DMS153 treated with DMSO at 0.1 percent for 48 hours (cell line): ENCODE measurements around the gene PRKCA.
"Not testable (repeated sequence)": the region's sequence is repeated elsewhere in the genome, so short reads cannot be mapped to it uniquely, and the experiment has no call there.

ENCODE experiments used
- DNase-seq: peaks from one replicate; lab custom pipeline; 2025; ENCODE audit not compliant: unreplicated experiment; lab: John Stamatoyannopoulos, UW

Gene PRKCA

GRCh38 chr17:66725438-66725837 lies 423.0 kb downstream of the PRKCA start:
- not testable (repeated sequence) for DNase-seq

DNA sequence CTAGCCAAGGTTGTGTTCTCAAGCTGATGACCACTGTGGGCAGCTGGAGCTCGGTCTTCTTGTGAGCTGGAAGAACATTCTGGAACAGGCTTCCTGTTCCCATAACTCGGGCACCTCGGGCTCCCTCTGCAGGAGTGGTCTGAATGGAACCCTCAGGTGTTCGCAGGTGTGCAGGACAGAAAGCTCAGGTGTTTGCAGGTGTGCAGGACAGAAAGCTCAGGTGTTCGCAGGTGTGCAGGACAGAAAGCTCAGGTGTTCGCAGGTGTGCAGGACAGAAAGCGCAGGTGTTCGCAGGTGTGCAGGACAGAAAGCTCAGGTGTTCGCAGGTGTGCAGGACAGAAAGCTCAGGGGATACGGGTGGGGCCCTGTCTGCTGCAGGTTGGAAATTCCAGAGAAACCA lies 423.5 kb downstream of the PRKCA start:
- no peak for DNase-seq

GRCh38 chr17:66726371-66726770 lies 424.0 kb downstream of the PRKCA start:
- no peak for DNase-seq

DNA sequence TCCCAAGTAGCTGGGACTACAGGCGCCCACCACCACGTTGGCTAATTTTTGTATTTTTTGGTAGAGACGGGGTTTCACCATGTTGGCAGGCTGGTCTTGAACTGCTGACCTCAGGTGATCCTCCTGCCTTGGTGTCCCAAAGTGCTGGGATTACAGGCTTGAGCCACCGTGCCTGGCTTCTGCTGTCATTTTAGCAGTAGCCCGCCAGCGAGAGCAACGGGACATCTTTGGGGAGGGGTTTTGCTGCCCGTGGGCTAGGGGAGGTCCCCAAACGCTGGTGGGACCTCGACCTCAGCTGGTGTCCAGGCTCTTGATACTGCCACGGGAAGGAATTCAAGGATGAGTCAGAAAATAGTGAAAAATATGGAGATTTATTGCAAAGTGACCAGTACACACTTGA lies 424.4 kb downstream of the PRKCA start:
- DNase-seq: no peak

- DNase-seq: peak; percentile 71
Measured at GRCh38 chr17:66727634-66728570, 425.5 kb downstream of the PRKCA start.

- DNase-seq: no peak
Measured at GRCh38 chr17:66730461-66730923, 428.1 kb downstream of the PRKCA start.

DNA sequence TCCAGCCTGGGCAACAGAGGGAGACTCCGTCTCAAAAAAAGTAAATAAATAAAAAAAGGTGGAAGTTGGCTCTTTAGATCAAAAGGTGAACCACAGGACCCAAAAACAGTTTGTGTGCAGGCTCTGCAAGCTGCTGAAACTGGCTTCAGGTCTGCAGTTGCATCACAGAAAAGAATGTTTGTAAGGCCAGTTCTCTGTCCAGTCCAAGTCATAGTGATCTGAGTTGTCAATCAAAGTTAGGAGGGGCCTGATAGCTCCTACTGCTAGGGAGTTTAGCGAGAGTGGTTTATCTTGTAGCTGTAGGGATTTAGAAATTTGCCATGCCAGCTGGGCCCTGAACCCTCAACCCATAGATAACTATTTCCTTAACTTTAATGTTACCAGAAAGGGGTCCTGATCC lies 431.3 kb downstream of the PRKCA start:
- DNase-seq: no peak

DNA sequence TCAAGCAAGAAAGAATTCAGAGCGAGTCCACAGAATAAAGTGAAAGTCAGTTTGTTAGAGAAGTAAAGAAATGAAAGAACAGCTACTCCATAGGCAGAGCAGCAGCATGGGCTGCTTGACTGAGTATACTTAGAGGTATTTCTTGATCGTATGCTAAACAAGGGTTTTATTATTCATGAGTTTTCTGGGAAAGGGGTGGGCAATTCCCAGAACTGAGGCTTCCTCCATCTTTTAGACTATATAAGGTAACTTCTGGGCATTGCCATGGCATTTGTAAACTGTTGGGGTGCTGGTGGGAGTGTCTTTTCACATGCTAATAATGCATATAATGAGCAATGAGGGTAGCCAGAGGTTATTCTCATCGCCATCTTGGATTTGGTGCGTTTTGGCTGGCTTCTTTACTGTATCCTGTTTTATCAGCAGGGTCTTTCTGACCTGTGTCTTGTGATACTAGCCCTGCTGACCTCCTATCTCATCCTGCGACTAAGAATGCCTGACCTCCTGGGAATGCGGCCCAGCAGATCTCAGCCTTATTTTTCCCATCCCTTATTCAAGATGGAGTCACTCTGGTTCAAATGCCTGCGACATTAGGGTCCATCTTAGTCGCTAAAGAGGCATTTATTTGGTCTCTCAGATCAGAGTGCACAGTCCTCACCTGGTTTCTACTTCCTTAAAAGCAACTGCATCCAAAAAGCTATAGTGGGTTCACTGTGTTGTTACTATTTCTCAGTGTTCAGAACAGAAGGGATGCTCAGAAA lies 432.0 kb downstream of the PRKCA start:
- DNase-seq: no peak

DNA sequence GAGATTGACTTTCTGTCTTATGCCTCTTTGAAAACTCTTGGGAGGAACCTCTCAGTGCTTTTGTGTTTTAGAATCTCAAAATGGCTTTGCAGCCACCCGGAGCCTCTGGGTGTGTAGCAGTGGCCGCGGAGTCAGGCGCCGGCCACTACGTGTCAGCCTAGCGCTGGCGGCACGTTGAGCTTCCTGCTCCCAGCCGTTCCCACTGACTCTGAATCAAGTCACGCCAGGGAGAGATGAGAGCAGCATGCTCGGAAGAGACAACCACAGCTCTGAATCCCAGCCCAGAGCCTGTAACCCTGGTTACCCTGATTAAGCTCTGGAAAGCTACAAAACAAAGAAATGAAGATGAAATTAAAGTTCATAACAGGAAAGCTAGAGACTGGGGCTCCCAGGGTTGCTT lies 435.1 kb downstream of the PRKCA start:
- no peak for DNase-seq

DNA sequence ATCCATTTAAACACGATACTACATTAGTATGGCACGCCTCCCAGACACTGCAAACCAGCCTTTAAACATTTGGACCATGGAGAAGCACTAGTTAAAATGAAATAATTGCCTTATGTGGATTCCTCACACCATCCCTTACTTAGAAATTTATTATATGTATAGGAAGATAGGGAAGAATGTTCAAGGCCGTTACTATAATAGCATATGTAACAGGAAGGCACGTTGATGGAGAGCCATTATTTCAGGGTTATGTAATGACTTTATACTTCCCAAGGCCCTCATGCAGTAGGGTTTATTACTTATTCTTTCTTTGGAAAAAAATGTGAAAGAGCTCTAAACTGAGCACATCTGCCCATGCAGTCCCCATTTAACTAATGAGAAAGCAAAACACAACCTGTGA lies 435.9 kb downstream of the PRKCA start:
- DNase-seq: no peak

DNA sequence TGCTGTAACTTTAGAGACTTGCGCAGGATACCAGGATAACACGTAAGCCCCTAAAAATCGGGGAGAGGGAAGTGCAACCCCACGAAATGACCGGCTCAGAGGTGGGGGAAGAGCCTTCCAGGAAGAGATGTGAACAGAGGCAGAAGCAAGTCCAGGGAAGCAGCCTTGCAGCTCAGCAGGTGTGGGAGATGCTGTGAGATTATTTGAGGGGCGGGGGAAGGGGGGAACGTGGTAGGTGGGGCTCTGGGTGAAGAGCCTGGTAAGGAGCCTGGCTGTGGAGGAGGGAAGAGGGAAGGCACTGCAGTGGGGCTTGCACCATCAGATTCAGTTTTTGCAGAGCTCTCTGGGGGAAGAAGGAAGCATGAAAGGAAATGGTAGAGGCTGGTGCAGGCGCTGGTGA lies 437.1 kb downstream of the PRKCA start:
- no peak for DNase-seq

DNA sequence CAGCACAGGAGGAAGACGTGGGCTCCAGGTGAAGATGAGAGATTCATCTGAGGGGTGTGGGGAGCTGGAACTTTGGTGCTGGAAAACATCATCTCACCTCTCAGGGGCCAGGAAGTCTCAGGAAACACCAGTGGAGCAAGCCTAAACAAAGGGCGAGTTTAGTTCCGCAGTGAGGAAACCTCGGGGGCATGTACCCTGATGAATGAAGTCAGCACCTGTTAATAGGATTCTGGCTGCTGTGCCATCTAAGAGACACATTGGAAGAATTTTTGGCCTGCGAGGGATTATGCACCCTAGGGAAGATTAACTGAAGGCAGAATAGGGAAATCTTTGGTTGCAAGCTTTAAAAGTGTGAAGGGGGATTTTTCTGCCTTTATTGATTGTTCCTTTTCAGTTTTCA lies 437.8 kb downstream of the PRKCA start:
- no peak for DNase-seq

GRCh38 chr17:66743511-66743910 lies 441.1 kb downstream of the PRKCA start:
- no peak for DNase-seq

DNA sequence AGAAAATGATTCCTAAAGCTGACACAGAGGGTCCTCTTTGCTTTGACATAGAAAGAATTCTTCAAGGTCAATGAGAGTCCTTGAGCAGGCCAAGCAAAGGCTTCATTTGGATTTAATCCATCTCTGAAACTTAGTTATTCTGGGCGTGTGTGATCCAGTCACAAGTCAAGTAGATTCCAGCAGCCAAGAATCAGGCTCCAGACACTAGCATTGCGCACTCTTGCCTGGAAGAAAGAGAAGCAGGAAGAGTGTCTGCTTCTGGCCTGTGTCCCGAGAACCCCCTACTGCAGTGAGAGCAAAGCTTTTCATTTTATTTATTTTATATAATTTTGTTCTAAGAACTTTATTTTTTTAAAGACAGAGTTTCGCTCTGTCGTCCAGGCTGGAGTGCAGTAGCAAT lies 444.3 kb downstream of the PRKCA start:
- no peak for DNase-seq

- DNase-seq: no peak
Measured at GRCh38 chr17:66747578-66748275, 445.3 kb downstream of the PRKCA start.

GRCh38 chr17:66748578-66748977 lies 446.2 kb downstream of the PRKCA start:
- no peak for DNase-seq

GRCh38 chr17:66749217-66749832 lies 446.9 kb downstream of the PRKCA start:
- DNase-seq: no peak

- no peak for DNase-seq
Measured at GRCh38 chr17:66750116-66750515, 447.7 kb downstream of the PRKCA start.

GRCh38 chr17:66750781-66751543 lies 448.5 kb downstream of the PRKCA start:
- DNase-seq: no peak

- no peak for DNase-seq
Measured at GRCh38 chr17:66751771-66752170, 449.4 kb downstream of the PRKCA start.
